Endothelial cell of umbilical vein (primary cell): Measurements from ENCODE around the gene SYN1. TPM values are rescaled to one million over a fixed set of nuclear protein-coding genes. Genes with fewer than 3 reads are reported as not detected.

Experiments used
- BruUV-seq: library from RNA; stranded (reverse); fragments of 400-500 nt; replicated peaks from 2 replicates; lab custom pipeline; 2021; lab: Mats Ljungman, UMichigan
- CTCF ChIA-PET: fragments of 300-600, 350-600 bp; sonication (Branson Sonifier 250); formaldehyde crosslinking; loops from one replicate; lab custom pipeline; 2021; ENCODE audit warnings: antibody characterized with exemption, inconsistent platforms; lab: Charles Lee
- POLR2A ChIA-PET: fragments of 300-600, 350-600 bp; sonication (Branson Sonifier 250); formaldehyde crosslinking; loops from one replicate; lab custom pipeline; 2021; ENCODE audit warnings: antibody characterized with exemption, inconsistent platforms; lab: Charles Lee
- DNase-seq: peaks from one replicate; pipeline ENCODE4 v3.0.0-alpha.2; 2011; ENCODE audit warnings: low read depth, low spot score
- FAIRE-seq: peaks from 2 replicates; lab custom pipeline; 2011; peaks lifted over from hg19 to GRCh38; lab: Jason Lieb, UNC
- H2AFZ ChIP-seq: 2 replicates; pipeline ENCODE4 v1.6.0; 2012; ENCODE audit warnings: low read depth, low read length, control low read depth, inconsistent platforms
- H3K27ac ChIP-seq: 2 replicates; pipeline ENCODE4 v1.5.1; 2011; ENCODE audit warnings: low read depth, mild to moderate bottlenecking, control low read depth, low read length, moderate library complexity; ENCODE audit not compliant: insufficient read depth
- H3K27me3 ChIP-seq, 2 experiments: 2 replicates each; pipeline versions ENCODE4 v1.6.0 to v1.6.1; 2011; ENCODE audit warnings: low read length in 2 of 2, mixed read lengths in 1 of 2; ENCODE audit not compliant: control insufficient read depth in 2 of 2, insufficient read depth in 2 of 2
- H3K36me3 ChIP-seq, 2 experiments: 2 replicates in 1 of 2; 3 replicates in 1 of 2; pipeline ENCODE4 v1.5.1; 2011; ENCODE audit warnings: low read length in 2 of 2, mild to moderate bottlenecking in 1 of 2, moderate library complexity in 1 of 2; ENCODE audit not compliant: control insufficient read depth in 2 of 2, insufficient read depth in 2 of 2; ENCODE audit errors: extremely low read depth in 1 of 2
- H3K4me1 ChIP-seq: 3 replicates; pipeline ENCODE4 v1.5.1; 2011; ENCODE audit warnings: mild to moderate bottlenecking, low read length; ENCODE audit not compliant: control insufficient read depth, insufficient read depth; ENCODE audit errors: extremely low read depth
- H3K4me2 ChIP-seq: 2 replicates; pipeline ENCODE4 v1.6.1; 2011; ENCODE audit warnings: low read length, control low read depth, mixed read lengths; ENCODE audit not compliant: insufficient read depth
- H3K4me3 ChIP-seq, 3 experiments: fragments of 200-600 bp in 1 of 3; sonication (generic), shearing (Covaris generic) in 1 of 3; replicated peaks in 1 of 3; 2 replicates each; pipeline ENCODE4 v1.5.1; 2011 to 2016; ENCODE audit warnings: control low read depth in 3 of 3, low read length in 3 of 3, mild to moderate bottlenecking in 2 of 3, inconsistent platforms in 1 of 3, low read depth in 1 of 3, moderate library complexity in 1 of 3; ENCODE audit not compliant: insufficient read depth in 1 of 3
- H3K79me2 ChIP-seq: 2 replicates; pipeline ENCODE4 v1.6.0; 2012; ENCODE audit warnings: low read length, inconsistent platforms; ENCODE audit not compliant: control insufficient read depth, insufficient read depth
- H3K9ac ChIP-seq: replicated peaks from 2 replicates; pipeline ENCODE3; 2011; ENCODE audit warnings: low read length, control low read depth; ENCODE audit not compliant: insufficient read depth; ENCODE audit errors: extremely low read depth
- H3K9me1 ChIP-seq: replicated peaks from 3 replicates; pipeline ENCODE4 v1.6.0; 2011; ENCODE audit warnings: mild to moderate bottlenecking, low read length; ENCODE audit not compliant: control insufficient read depth, insufficient read depth; ENCODE audit errors: extremely low read depth
- H3K9me3 ChIP-seq: replicated peaks from 2 replicates; pipeline ENCODE4 v1.5.1; 2012; ENCODE audit warnings: low read length, inconsistent platforms; ENCODE audit not compliant: control insufficient read depth, insufficient read depth
- H4K20me1 ChIP-seq: replicated peaks from 2 replicates; pipeline ENCODE3; 2011; ENCODE audit warnings: mild to moderate bottlenecking, low read length; ENCODE audit not compliant: control insufficient read depth, insufficient read depth; ENCODE audit errors: extremely low read depth
- EZH2 ChIP-seq: IDR thresholded peaks from 2 replicates; pipeline ENCODE4 v1.6.1; 2012; ENCODE audit warnings: borderline replicate concordance, low read depth, mild to moderate bottlenecking, moderate library complexity, low read length, inconsistent platforms; ENCODE audit not compliant: severe bottlenecking
- FOS ChIP-seq: IDR thresholded peaks from 2 replicates; pipeline ENCODE4 v1.6.1; 2011; ENCODE audit warnings: mild to moderate bottlenecking, low read length, moderate library complexity, borderline replicate concordance; ENCODE audit not compliant: insufficient read depth
- GATA2 ChIP-seq: IDR thresholded peaks from 2 replicates; pipeline ENCODE4 v1.7.0; 2011; ENCODE audit warnings: low read depth, mild to moderate bottlenecking, moderate library complexity, mixed read lengths, low read length; ENCODE audit not compliant: insufficient read length, insufficient read depth
- JUN ChIP-seq: IDR thresholded peaks from 2 replicates; pipeline ENCODE4 v1.6.1; 2011; ENCODE audit warnings: borderline replicate concordance, low read depth; ENCODE audit not compliant: insufficient read length, insufficient read depth
- MYC ChIP-seq: IDR thresholded peaks from one replicate; pipeline ENCODE4 v1.6.1; 2011; ENCODE audit warnings: mild to moderate bottlenecking, low read depth, low read length
- POLR2A ChIP-seq: IDR thresholded peaks from 2 replicates; pipeline ENCODE4 v1.6.1; 2012; ENCODE audit warnings: low read depth, mild to moderate bottlenecking, control low read depth, low read length
- POLR2AphosphoS5 ChIP-seq: IDR thresholded peaks from 2 replicates; pipeline ENCODE4 v1.6.1; 2012; ENCODE audit warnings: low read depth, mild to moderate bottlenecking, control low read depth, low read length, moderate library complexity; ENCODE audit not compliant: insufficient read depth
- dilution Hi-C: fragments of 300-500 bp; cut with MboI; formaldehyde crosslinking; loops from one replicate; pipeline ENCODE4 v1.15.0; 2019; ENCODE audit warnings: low sequenced_read_pairs; ENCODE audit not compliant: extremely low pct_ligation_motif_present
- intact Hi-C: fragments of 100-400 bp; cut with micrococcal nuclease; formaldehyde crosslinking; loops from one replicate; pipeline ENCODE4 v1.10.0; 2022
- polyA plus RNA-seq, 4 experiments: library from polyadenylated mRNA; depleted of rRNA in 3 of 4; stranded (reverse) in 3 of 4; unstranded in 1 of 4; fragments of >200 nt; gene quantifications; 2 replicates each; pipeline versions ENCODE4 v1.2.1 to v1.2.3, GENCODE V29; 2011 to 2012; ENCODE audit warnings: missing spikeins in 1 of 4
- total RNA-seq: library from RNA; stranded (reverse); gene quantifications from 2 replicates; pipeline ENCODE4 v1.2.3, GENCODE V29; 2021
- TF ChIP-seq, protein P1 (sequence below): IDR thresholded peaks from 2 replicates; pipeline ENCODE4 v1.6.1; 2011; ENCODE audit not compliant: insufficient read depth, insufficient read length
- TF ChIP-seq, protein P2 (sequence below), 2 donors: IDR thresholded peaks; 1 replicate in 1 of 2; 2 replicates in 1 of 2; pipeline ENCODE4 v1.5.1; 2011; ENCODE audit warnings: low read length in 2 of 2, mild to moderate bottlenecking in 2 of 2, moderate library complexity in 2 of 2, control low read depth in 1 of 2, inconsistent platforms in 1 of 2, low read depth in 1 of 2; ENCODE audit not compliant: insufficient read depth in 1 of 2; ENCODE audit errors: extremely low read depth in 1 of 2

SYN1 gene
- total and polyA plus RNA-seq, 2 donors (not counting 3 experiments of a cell fraction or from before 2014, with no cell fraction given) = not detected

DNA sequence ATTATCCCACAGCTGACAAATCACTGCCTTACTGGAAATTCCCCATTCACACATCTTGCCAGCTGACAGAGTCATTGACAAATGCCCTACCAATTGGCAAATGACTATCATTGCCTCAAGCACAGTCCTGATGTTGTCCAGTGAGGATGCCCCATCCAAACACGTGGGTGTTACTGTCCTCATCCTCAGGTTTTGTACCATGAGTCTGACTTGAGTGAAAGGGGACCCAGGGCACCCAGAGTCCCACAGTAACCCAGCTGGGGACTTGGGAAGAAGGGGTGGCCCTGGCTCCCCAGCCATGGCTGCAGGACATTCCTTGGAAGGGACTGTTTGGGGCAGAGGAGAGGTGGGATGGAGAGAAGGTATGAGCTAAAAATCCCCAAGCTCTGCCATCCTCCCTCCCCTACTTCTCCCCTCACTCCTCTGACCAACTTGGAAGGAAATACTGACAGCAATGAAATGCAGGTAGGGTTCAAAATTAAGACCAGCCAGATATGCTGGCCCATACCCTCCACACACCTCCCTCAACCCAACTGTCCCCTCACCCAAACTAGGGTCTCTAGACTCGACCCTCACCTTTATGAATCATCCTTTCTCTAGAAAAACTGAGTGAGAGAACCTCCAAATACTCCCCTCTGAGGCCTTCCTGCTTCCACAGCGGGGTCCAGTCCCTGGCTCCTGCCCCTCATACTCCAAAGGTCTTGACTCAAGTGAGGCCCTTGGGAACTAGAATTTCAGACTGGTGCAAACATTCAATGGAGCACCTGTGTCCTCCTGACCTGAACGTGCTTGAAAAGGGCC is 32.4 kb downstream of the SYN1 start:
- intact Hi-C loops = no loop called here

More for the DNA sequence above, 32.4 kb downstream of the SYN1 start:
- dilution Hi-C loops = no loop called here
- H3K4me3 ChIP-seq = no peak overlapping the region
- TF ChIP-seq JUN (no peak), EZH2 (no peak), GATA2 (no peak), POLR2A (no peak), MYC (no peak), FOS (no peak), POLR2AphosphoS5 (no peak)
- TF ChIP-seq, protein P1, sequence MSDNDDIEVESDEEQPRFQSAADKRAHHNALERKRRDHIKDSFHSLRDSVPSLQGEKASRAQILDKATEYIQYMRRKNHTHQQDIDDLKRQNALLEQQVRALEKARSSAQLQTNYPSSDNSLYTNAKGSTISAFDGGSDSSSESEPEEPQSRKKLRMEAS = no peak
- TF ChIP-seq, protein P2, sequence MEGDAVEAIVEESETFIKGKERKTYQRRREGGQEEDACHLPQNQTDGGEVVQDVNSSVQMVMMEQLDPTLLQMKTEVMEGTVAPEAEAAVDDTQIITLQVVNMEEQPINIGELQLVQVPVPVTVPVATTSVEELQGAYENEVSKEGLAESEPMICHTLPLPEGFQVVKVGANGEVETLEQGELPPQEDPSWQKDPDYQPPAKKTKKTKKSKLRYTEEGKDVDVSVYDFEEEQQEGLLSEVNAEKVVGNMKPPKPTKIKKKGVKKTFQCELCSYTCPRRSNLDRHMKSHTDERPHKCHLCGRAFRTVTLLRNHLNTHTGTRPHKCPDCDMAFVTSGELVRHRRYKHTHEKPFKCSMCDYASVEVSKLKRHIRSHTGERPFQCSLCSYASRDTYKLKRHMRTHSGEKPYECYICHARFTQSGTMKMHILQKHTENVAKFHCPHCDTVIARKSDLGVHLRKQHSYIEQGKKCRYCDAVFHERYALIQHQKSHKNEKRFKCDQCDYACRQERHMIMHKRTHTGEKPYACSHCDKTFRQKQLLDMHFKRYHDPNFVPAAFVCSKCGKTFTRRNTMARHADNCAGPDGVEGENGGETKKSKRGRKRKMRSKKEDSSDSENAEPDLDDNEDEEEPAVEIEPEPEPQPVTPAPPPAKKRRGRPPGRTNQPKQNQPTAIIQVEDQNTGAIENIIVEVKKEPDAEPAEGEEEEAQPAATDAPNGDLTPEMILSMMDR (IDR thresholded peaks at IDR 0.05; ENCODE audit: extremely low read depth in 1 of 2, insufficient read depth in 1 of 2, low read depth in 1 of 2, low read length in 2 of 2) = no peak
- no peak for FAIRE-seq
- H3K36me3 ChIP-seq = peaks cover 0 to 2% of the 10 kb centered on the region in 2 experiments
- peaks cover 3% of the 10 kb centered on the region for H3K79me2 ChIP-seq
- POLR2A ChIA-PET = no interaction called here
- H3K9ac ChIP-seq = no peak overlapping the region
- H3K9me3 ChIP-seq = no peaks in the 10 kb centered on the region
- DNase-seq = no peak
- CTCF ChIA-PET = no interaction called here
- peaks cover 20% of the 10 kb centered on the region for H3K4me1 ChIP-seq
- no peaks in the 10 kb centered on the region for H4K20me1 ChIP-seq
- H3K9me1 ChIP-seq = no peaks in the 10 kb centered on the region
- H3K4me2 ChIP-seq = no peak overlapping the region
- H3K27me3 ChIP-seq = no peaks in the 10 kb centered on the region
- no peak overlapping the region for H3K27ac ChIP-seq
- no peak overlapping the region for H2AFZ ChIP-seq
- no TSS peak for BruUV-seq
